Loucy (cell line): ENCODE results near the gene CLEC2L.

Experiments
- CTCF ChIP-seq: fragments of 200-600 bp; sonication (generic); conservative IDR thresholded peaks from 2 replicates; pipeline ENCODE4 v1.5.1; 2014; ENCODE audit warnings: mild to moderate bottlenecking, antibody characterized with exemption, low read length
- EZH2phosphoT487 ChIP-seq: fragments of 200-600 bp; IDR thresholded peaks from 2 replicates; pipeline ENCODE4 v1.6.1; 2018; ENCODE audit warnings: antibody characterized with exemption, mild to moderate bottlenecking, moderate library complexity, borderline replicate concordance

- TF ChIP-seq CTCF (no peak), EZH2phosphoT487 (no peak)
Observed at GRCh38 chr7:139536152-139536551, 12.7 kb downstream of the CLEC2L start.
